WI38 (cell line): ENCODE data around the gene SLF1.

Experiments
- H3K4me3 ChIP-seq: 2 replicates; pipeline ENCODE4 v1.5.1; 2011; ENCODE audit warnings: low read depth, mild to moderate bottlenecking, control low read depth, low read length
- CTCF ChIP-seq: IDR thresholded peaks from 2 replicates; pipeline ENCODE4 v1.5.1; 2012; ENCODE audit warnings: low read depth, mild to moderate bottlenecking, control low read depth, low read length

The SLF1 gene

DNA sequence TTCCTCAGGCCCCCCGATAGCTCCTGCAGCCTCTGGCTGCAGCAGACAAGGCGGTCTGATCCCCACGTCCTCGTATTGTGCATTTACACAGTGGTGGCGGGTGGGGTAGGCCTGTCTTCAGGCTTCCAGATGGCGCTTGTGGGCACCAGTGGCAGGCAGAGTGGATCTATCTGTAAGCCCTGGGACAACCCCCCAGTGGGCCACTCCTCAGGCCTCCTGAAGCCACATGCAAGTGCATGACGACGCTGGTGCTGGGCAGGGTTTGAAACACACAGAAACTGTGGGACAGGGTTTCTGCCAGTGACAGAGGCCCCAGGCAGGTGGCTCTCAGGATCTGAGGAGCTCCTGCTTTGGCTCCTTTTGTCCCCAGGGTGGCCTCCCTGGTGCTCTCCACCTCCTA, 42.0 kb downstream of the SLF1 start:
- TF ChIP-seq CTCF, result no peak
- no peak overlapping the region for H3K4me3 ChIP-seq

GRCh38 chr5:94661086-94661485, 42.6 kb downstream of the SLF1 start:
- H3K4me3 ChIP-seq, result no peak overlapping the region
- no peak for TF ChIP-seq CTCF

DNA sequence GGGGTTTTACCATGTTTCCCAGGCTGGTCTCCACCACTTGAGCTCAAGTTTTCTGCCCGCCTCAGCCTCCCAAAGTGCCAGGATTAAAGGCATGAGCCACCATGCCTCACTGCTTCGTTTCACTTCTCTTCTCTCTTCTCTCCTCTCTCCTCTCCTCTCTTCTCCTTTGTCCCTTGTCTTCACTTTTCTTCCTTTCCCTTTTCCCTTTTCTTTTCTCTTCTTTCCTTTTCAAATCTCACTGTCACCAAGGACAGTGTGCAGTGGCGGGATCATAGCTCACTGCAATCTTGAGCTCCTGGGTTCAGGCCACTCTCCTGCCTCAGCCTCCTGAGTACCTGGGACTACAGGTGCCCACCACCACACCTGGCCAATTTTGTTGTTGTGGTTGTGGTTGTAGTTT, 49.5 kb downstream of the SLF1 start:
- TF ChIP-seq CTCF, result no peak
- H3K4me3 ChIP-seq, result no peak overlapping the region

DNA sequence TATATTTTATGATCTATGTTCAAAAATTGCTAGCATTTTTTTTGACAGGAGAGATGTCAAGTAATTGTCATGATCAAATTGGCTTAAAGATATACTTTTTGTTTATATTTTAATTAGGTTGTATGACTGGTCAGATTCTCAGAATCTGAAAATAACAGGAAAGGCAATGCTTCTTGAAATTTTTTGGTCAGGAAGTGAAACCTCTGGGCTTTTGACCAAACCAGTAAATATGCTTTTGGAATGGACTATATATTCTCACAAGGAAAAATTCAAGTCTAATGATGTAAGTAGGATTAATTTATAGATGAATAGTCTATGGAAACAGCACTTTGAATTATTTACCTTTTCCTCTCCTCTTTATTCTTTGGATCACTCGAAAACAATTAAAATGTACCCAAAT, 52.3 kb downstream of the SLF1 start:
- H3K4me3 ChIP-seq, result no peak overlapping the region
- no peak for TF ChIP-seq CTCF

- TF ChIP-seq CTCF, result no peak
- H3K4me3 ChIP-seq, result no peak overlapping the region
These were observed 54.3 kb downstream of the SLF1 start for GRCh38 chr5:94672746-94673145.

- H3K4me3 ChIP-seq, result no peak overlapping the region
- no peak for TF ChIP-seq CTCF
These were observed 56.3 kb downstream of the SLF1 start for GRCh38 chr5:94674490-94675382.

GRCh38 chr5:94675965-94676618, 57.6 kb downstream of the SLF1 start:
- H3K4me3 ChIP-seq, result no peak overlapping the region
- no peak for TF ChIP-seq CTCF
